HCT116 (cell line): Measurements from ENCODE around the gene ARHGEF35. TPM values are rescaled to one million over a fixed set of nuclear protein-coding genes. Genes with fewer than 3 reads are reported as not detected.

Experiments
- ATAC-seq: fragments of 200-7000 bp; cut with Tn5 transposase; 2 replicates; pipeline ENCODE4 v1.9.1; 2020; ENCODE audit warnings: mild to moderate bottlenecking, moderate library complexity
- BruUV-seq: library from RNA; stranded (reverse); fragments of 400-500 nt; replicated peaks from 2 replicates; lab custom pipeline; 2021; lab: Mats Ljungman, UMichigan
- CTCF ChIA-PET: fragments of 300-600 bp; sonication (Branson Sonifier 250); formaldehyde crosslinking; loops from one replicate; lab custom pipeline; 2021; ENCODE audit warnings: antibody characterized with exemption; lab: Charles Lee
- POLR2A ChIA-PET: fragments of 300-600, 350-600 bp; sonication (Branson Sonifier 250); formaldehyde crosslinking; loops from one replicate; lab custom pipeline; 2021; ENCODE audit warnings: antibody characterized with exemption; lab: Charles Lee
- RAD21 ChIA-PET, 2 experiments: fragments of 300-600 bp; sonication (Branson Sonifier 250); formaldehyde crosslinking; loops; one replicate each; lab custom pipeline; 2023; ENCODE audit warnings: low total read pairs in 2 of 2; ENCODE audit not compliant: uncharacterized antibody in 2 of 2, unreplicated experiment in 2 of 2, low non-redundant PET in 1 of 2; lab: Charles Lee
- DNase-seq: peaks from one replicate; pipeline ENCODE4 v3.0.0-alpha.2; 2010; ENCODE audit warnings: low read depth, low spot score
- H2AFZ ChIP-seq: fragments of 200-600 bp; shearing (Covaris generic), sonication (generic); 2 replicates; pipeline ENCODE4 v1.6.1; 2017; ENCODE audit warnings: low read depth, mixed run types, mixed read lengths, antibody characterized with exemption, low read length; ENCODE audit not compliant: poor library complexity, severe bottlenecking
- H3K27ac ChIP-seq: 2 replicates; pipeline ENCODE4 v1.5.1; 2012; ENCODE audit warnings: low read depth, low read length
- H3K27me3 ChIP-seq: fragments of 200-600 bp; sonication (generic); 2 replicates; pipeline ENCODE4 v1.6.1; 2016; ENCODE audit warnings: mixed run types, low read length, mixed read lengths; ENCODE audit not compliant: insufficient read depth
- H3K36me3 ChIP-seq, 2 experiments: fragments of 200-500 bp in 1 of 2; fragments of 200-600 bp in 1 of 2; sonication (Bioruptor generic) in 1 of 2; sonication (generic) in 1 of 2; 2 replicates each; pipeline versions ENCODE4 v1.5.1 to v1.6.1; 2014 to 2016; ENCODE audit warnings: low read length in 2 of 2, inconsistent platforms in 1 of 2, mixed read lengths in 1 of 2, mixed run types in 1 of 2; ENCODE audit not compliant: insufficient read depth in 2 of 2, control insufficient read depth in 1 of 2
- H3K4me1 ChIP-seq, 2 experiments: fragments of 200-600 bp in 1 of 2; sonication (generic) in 1 of 2; 2 replicates each; pipeline versions ENCODE4 v1.5.1 to v1.6.1; 2012 to 2017; ENCODE audit warnings: low read length in 2 of 2, inconsistent platforms in 1 of 2, mild to moderate bottlenecking in 1 of 2, mixed read lengths in 1 of 2, mixed run types in 1 of 2, moderate library complexity in 1 of 2; ENCODE audit not compliant: insufficient read depth in 2 of 2, control insufficient read depth in 1 of 2
- H3K4me2 ChIP-seq: fragments of 200-600 bp; sonication (generic); 2 replicates; pipeline ENCODE4 v1.6.1; 2017; ENCODE audit warnings: mixed run types, low read length, mixed read lengths
- H3K4me3 ChIP-seq, 2 experiments: fragments of 200-600 bp in 1 of 2; sonication (generic) in 1 of 2; replicated peaks in 1 of 2; 2 replicates each; pipeline ENCODE4 v1.5.1; 2011 to 2016; ENCODE audit warnings: low read length in 2 of 2, control low read depth in 1 of 2, low read depth in 1 of 2, mild to moderate bottlenecking in 1 of 2, mixed read lengths in 1 of 2, mixed run types in 1 of 2
- H3K79me2 ChIP-seq: fragments of 200-600 bp; sonication (generic); 2 replicates; pipeline ENCODE4 v1.6.1; 2017; ENCODE audit warnings: mild to moderate bottlenecking, mixed run types, low read length, moderate library complexity, mixed read lengths; ENCODE audit not compliant: insufficient read depth
- H3K9ac ChIP-seq: fragments of 200-600 bp; sonication (generic); 2 replicates; pipeline ENCODE4 v1.6.1; 2016; ENCODE audit warnings: low read length, mixed read lengths
- H3K9me2 ChIP-seq: fragments of 200-600 bp; sonication (generic), shearing (Covaris generic); 2 replicates; pipeline ENCODE4 v1.6.1; 2017; ENCODE audit warnings: mixed run types, mild to moderate bottlenecking, moderate library complexity; ENCODE audit not compliant: insufficient read depth
- H3K9me3 ChIP-seq, 2 experiments: fragments of 200-500 bp in 1 of 2; fragments of 200-600 bp in 1 of 2; sonication (Bioruptor generic) in 1 of 2; sonication (generic) in 1 of 2; 2 replicates each; pipeline ENCODE4 v1.6.1; 2014 to 2017; ENCODE audit warnings: low read length in 2 of 2, mixed read lengths in 2 of 2, inconsistent platforms in 1 of 2, low read depth in 1 of 2, mild to moderate bottlenecking in 1 of 2, mixed run types in 1 of 2, moderate library complexity in 1 of 2; ENCODE audit not compliant: control insufficient read depth in 1 of 2, insufficient read depth in 1 of 2
- H4K20me1 ChIP-seq: fragments of 200-600 bp; sonication (generic), shearing (Covaris generic); 2 replicates; pipeline ENCODE4 v1.6.1; 2017; ENCODE audit warnings: mixed run types, mild to moderate bottlenecking, moderate library complexity; ENCODE audit not compliant: insufficient read depth
- ATF3 ChIP-seq: IDR thresholded peaks from 2 replicates; pipeline ENCODE4 v1.6.1; 2012
- CBX3 ChIP-seq: IDR thresholded peaks from 2 replicates; pipeline ENCODE4 v1.6.1; 2012; ENCODE audit warnings: low read depth
- CEBPB ChIP-seq: IDR thresholded peaks from 2 replicates; pipeline ENCODE4 v1.6.1; 2012; ENCODE audit warnings: low read depth
- CTCF ChIP-seq, 3 experiments: fragments of 200-600 bp in 1 of 3; sonication (generic) in 1 of 3; IDR thresholded peaks in 2 of 3; conservative IDR thresholded peaks in 1 of 3; 2 replicates each; pipeline ENCODE4 v1.5.1; 2012 to 2017; ENCODE audit warnings: low read depth in 2 of 3, low read length in 2 of 3, antibody characterized with exemption in 1 of 3, borderline replicate concordance in 1 of 3, control low read depth in 1 of 3, mild to moderate bottlenecking in 1 of 3, mixed read lengths in 1 of 3, mixed run types in 1 of 3, moderate library complexity in 1 of 3; ENCODE audit not compliant: insufficient read depth in 1 of 3
- EGR1 ChIP-seq: IDR thresholded peaks from 2 replicates; pipeline ENCODE4 v1.6.1; 2012; ENCODE audit warnings: low read depth
- EZH2 ChIP-seq: fragments of 200-600 bp; sonication (generic); IDR thresholded peaks from 2 replicates; pipeline ENCODE4 v1.6.1; 2017; ENCODE audit warnings: antibody characterized with exemption, mixed run types
- EZH2phosphoT487 ChIP-seq: fragments of 200-600 bp; IDR thresholded peaks from 2 replicates; pipeline ENCODE4 v1.6.1; 2018; ENCODE audit warnings: antibody characterized with exemption, borderline replicate concordance
- FOSL1 ChIP-seq: IDR thresholded peaks from 2 replicates; pipeline ENCODE4 v1.6.1; 2012; ENCODE audit warnings: low read depth
- JUND ChIP-seq: IDR thresholded peaks from 2 replicates; pipeline ENCODE4 v1.6.1; 2012
- MAX ChIP-seq: IDR thresholded peaks from 2 replicates; pipeline ENCODE4 v1.6.1; 2012
- POLR2A ChIP-seq: IDR thresholded peaks from 2 replicates; pipeline ENCODE4 v1.7.0; 2011; ENCODE audit warnings: borderline replicate concordance; ENCODE audit not compliant: insufficient read depth, insufficient read length; ENCODE audit errors: extremely low read depth
- POLR2AphosphoS5 ChIP-seq: IDR thresholded peaks from 2 replicates; pipeline ENCODE4 v1.6.1; 2011; ENCODE audit warnings: mild to moderate bottlenecking, low read depth, low read length, moderate library complexity
- SIN3A ChIP-seq: IDR thresholded peaks from 2 replicates; pipeline ENCODE4 v1.6.1; 2012; ENCODE audit warnings: low read depth
- SRF ChIP-seq: IDR thresholded peaks from 2 replicates; pipeline ENCODE4 v1.6.1; 2012; ENCODE audit warnings: low read depth
- YY1 ChIP-seq: IDR thresholded peaks from 2 replicates; pipeline ENCODE4 v1.6.1; 2011; ENCODE audit warnings: low read length, low read depth, moderate library complexity, mild to moderate bottlenecking; ENCODE audit not compliant: insufficient replicate concordance; ENCODE audit errors: extremely low read depth
- ZBTB33 ChIP-seq: IDR thresholded peaks from 2 replicates; pipeline ENCODE4 v1.6.1; 2011; ENCODE audit warnings: mild to moderate bottlenecking, low read length, moderate library complexity; ENCODE audit not compliant: insufficient replicate concordance; ENCODE audit errors: extremely low read depth
- ZNF274 ChIP-seq: fragments of 200-500 bp; sonication (Bioruptor generic); IDR thresholded peaks from 2 replicates; pipeline ENCODE4 v1.6.1; 2014; ENCODE audit warnings: mild to moderate bottlenecking, low read depth, low read length, inconsistent platforms
- intact Hi-C: fragments of 100-400 bp; cut with micrococcal nuclease; formaldehyde crosslinking; loops from 2 replicates; pipeline ENCODE4 v1.10.0; 2022
- total RNA-seq: library from RNA; stranded (reverse); gene quantifications from one replicate; pipeline ENCODE4 v1.2.1, GENCODE V29; 2021; ENCODE audit not compliant: unreplicated experiment

The ARHGEF35 gene
- total RNA-seq, 1 experiment from 2014 or later = 17.4 TPM

GRCh38 chr7:144164784-144165183, 30.8 kb downstream of the ARHGEF35 start:
- no peaks in the 10 kb centered on the region for H3K27me3 ChIP-seq
- H3K4me2 ChIP-seq = no peak overlapping the region
- POLR2A ChIA-PET = no interaction called here
- no peak overlapping the region for H2AFZ ChIP-seq
- H3K4me1 ChIP-seq = no peaks in the 10 kb centered on the region
- intact Hi-C loops = no loop called here
- RAD21 ChIA-PET = no interaction called here
- H3K9me3 ChIP-seq = no peaks in the 10 kb centered on the region
- no peaks in the 10 kb centered on the region for H3K36me3 ChIP-seq
- TF ChIP-seq ATF3 (no peak), POLR2AphosphoS5 (no peak), EZH2 (no peak), CBX3 (no peak), FOSL1 (no peak), ZBTB33 (no peak), JUND (no peak), ZNF274 (no peak), CEBPB (no peak), SIN3A (no peak), CTCF (IDR thresholded peaks at IDR 0.05 in 2 of 3, conservative IDR thresholded peaks at IDR 0.05 in 1 of 3; ENCODE audit: borderline replicate concordance in 1 of 3, insufficient read depth in 1 of 3, low read depth in 2 of 3, low read length in 2 of 3) (no peak), EZH2phosphoT487 (no peak), SRF (no peak), EGR1 (no peak), POLR2A (no peak), YY1 (no peak), MAX (no peak)
- H3K4me3 ChIP-seq = no peak overlapping the region
- no peaks in the 10 kb centered on the region for H3K79me2 ChIP-seq
- CTCF ChIA-PET = no interaction called here
- no peaks in the 10 kb centered on the region for H3K9me2 ChIP-seq
- H3K9ac ChIP-seq = no peak overlapping the region
- no peak overlapping the region for H3K27ac ChIP-seq
- no peak for DNase-seq
- no TSS peak for BruUV-seq
- ATAC-seq = no peak
- H4K20me1 ChIP-seq = no peaks in the 10 kb centered on the region
